SHP77 (cell line): ENCODE data around the gene TLE5.

ENCODE experiments used
- DNase-seq, 2 experiments: peaks; one replicate each; lab custom pipeline; 2025; lab: John Stamatoyannopoulos, UW

TLE5 gene

GRCh38 chr19:3062165-3063105 lies at the start of gene TLE5:
Gene TLE5, minus strand, starts transcription at chr19:3062495. Its CDS starts 295 bp downstream, at chr19:3062200.
- peak in 1 of 2 experiments; percentile 64 for DNase-seq

GRCh38 chr19:3111586-3112247 lies 49.4 kb upstream of the TLE5 start:
- no peak for DNase-seq

- DNase-seq: no peak
Measured at GRCh38 chr19:3110126-3110825, 48.0 kb upstream of the TLE5 start.

GRCh38 chr19:3109491-3109890 lies 47.2 kb upstream of the TLE5 start:
- no peak for DNase-seq

- peak; percentile 61 to 66 for DNase-seq
Measured at GRCh38 chr19:3108775-3109174, 46.5 kb upstream of the TLE5 start.

- no peak for DNase-seq
Measured at GRCh38 chr19:3107658-3108057, 45.4 kb upstream of the TLE5 start.

GRCh38 chr19:3106509-3107141 lies 44.3 kb upstream of the TLE5 start:
- no peak for DNase-seq

- DNase-seq: no peak
Measured at GRCh38 chr19:3105641-3106508, 43.6 kb upstream of the TLE5 start.

- DNase-seq: no peak
Measured at GRCh38 chr19:3104708-3104983, 42.4 kb upstream of the TLE5 start.

GRCh38 chr19:3102239-3103140 lies 40.2 kb upstream of the TLE5 start:
- DNase-seq: no peak

- DNase-seq: no peak
Measured at GRCh38 chr19:3100747-3101730, 38.7 kb upstream of the TLE5 start.

GRCh38 chr19:3100331-3100730 lies 38.0 kb upstream of the TLE5 start:
- no peak for DNase-seq

- no peak for DNase-seq
Measured at GRCh38 chr19:3099347-3100145, 37.3 kb upstream of the TLE5 start.

GRCh38 chr19:3098515-3099346 lies 36.4 kb upstream of the TLE5 start:
- no peak for DNase-seq

- no peak for DNase-seq
Measured at GRCh38 chr19:3098141-3098514, 35.8 kb upstream of the TLE5 start.

GRCh38 chr19:3097442-3097871 lies 35.2 kb upstream of the TLE5 start:
- DNase-seq: no peak

- DNase-seq: no peak
Measured at GRCh38 chr19:3096902-3097326, 34.6 kb upstream of the TLE5 start.
